ENCODE results near the gene ERCC6L2.

Gene ERCC6L2

GRCh38 chr9:95970317-95970716 lies 94.8 kb downstream of the ERCC6L2 start:
- H3K9me3 ChIP-seq (ENCODE audit: control insufficient read depth, low read length): no peaks in the 10 kb centered on the region
- H3K4me3 ChIP-seq (ENCODE audit: insufficient read depth, low read depth, low read length): no peak overlapping the region
- H3K4me1 ChIP-seq (ENCODE audit: control insufficient read depth, insufficient read depth, low read length): no peaks in the 10 kb centered on the region
- H3K27ac ChIP-seq (ENCODE audit: insufficient read depth, low read depth, low read length, poor library complexity, severe bottlenecking): no peak overlapping the region
- H3K27me3 ChIP-seq (ENCODE audit: control insufficient read depth, insufficient read depth, low read length, poor library complexity, severe bottlenecking): no peaks in the 10 kb centered on the region
- H3K36me3 ChIP-seq (ENCODE audit: control insufficient read depth, insufficient read depth, low read length): peaks cover 12% of the 10 kb centered on the region

DNA sequence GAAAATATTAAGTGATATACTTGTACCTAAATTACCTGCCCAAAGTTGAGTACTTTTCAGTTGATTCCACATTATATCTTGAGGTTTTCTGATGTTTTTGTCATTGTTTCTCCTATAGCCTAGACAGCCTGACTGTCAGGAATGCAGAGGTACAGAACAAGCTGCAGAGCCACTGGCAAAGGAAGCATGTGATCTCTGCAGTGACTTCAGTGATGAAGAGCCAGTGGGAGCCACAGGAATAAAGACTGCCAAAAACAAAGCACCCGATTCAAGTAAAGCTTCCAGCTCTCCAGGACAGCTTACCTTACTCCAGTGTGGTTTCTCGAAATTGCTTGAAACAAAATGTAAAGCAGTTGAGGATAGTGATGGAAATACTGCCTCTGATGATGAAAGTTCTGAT lies 96.3 kb downstream of the ERCC6L2 start:
- 69 to 79% methylated on average over 2 of the region's 2 CpGs for WGBS, 2 experiments
- peaks cover 12% of the 10 kb centered on the region for H3K36me3 ChIP-seq (ENCODE audit: control insufficient read depth, insufficient read depth, low read length)
- H3K27me3 ChIP-seq (ENCODE audit: control insufficient read depth, insufficient read depth, low read length, poor library complexity, severe bottlenecking): no peaks in the 10 kb centered on the region
- H3K27ac ChIP-seq (ENCODE audit: insufficient read depth, low read depth, low read length, poor library complexity, severe bottlenecking): no peak overlapping the region
- no peak overlapping the region for H3K4me3 ChIP-seq (ENCODE audit: insufficient read depth, low read depth, low read length)
- H3K9me3 ChIP-seq (ENCODE audit: control insufficient read depth, low read length): no peaks in the 10 kb centered on the region
- H3K4me1 ChIP-seq (ENCODE audit: control insufficient read depth, insufficient read depth, low read length): no peaks in the 10 kb centered on the region

DNA sequence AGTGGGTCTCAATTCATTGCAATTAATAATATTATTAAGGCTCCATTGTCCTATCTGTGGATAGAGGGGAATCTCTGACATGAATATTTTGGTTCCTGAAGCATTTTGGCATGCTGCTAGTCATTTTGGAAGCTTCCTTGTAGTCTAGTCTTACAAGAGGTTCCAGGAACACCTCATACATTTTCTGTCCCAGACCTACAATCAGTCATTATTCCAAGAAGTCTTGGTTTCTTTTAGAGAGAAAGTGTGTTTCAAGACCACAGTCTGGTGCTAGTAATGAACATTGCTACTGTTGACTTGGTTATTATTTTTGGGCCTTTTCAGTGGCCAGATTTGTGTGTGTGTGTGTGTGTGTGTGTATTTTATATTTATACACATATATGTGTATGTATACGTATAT lies 98.9 kb downstream of the ERCC6L2 start:
- no CpG with 5 or more reads among the region's 1 CpG for WGBS, 2 experiments

GRCh38 chr9:95977371-95977770 lies 101.9 kb downstream of the ERCC6L2 start:
- peaks cover 11% of the 10 kb centered on the region for H3K36me3 ChIP-seq (ENCODE audit: control insufficient read depth, insufficient read depth, low read length)
- no peak overlapping the region for H3K27ac ChIP-seq (ENCODE audit: insufficient read depth, low read depth, low read length, poor library complexity, severe bottlenecking)
- H3K4me1 ChIP-seq (ENCODE audit: control insufficient read depth, insufficient read depth, low read length): peaks cover 13% of the 10 kb centered on the region
- no peak overlapping the region for H3K4me3 ChIP-seq (ENCODE audit: insufficient read depth, low read depth, low read length)
- 83 to 88% methylated on average over 1 of the region's 1 CpG for WGBS, 2 experiments
- no peaks in the 10 kb centered on the region for H3K27me3 ChIP-seq (ENCODE audit: control insufficient read depth, insufficient read depth, low read length, poor library complexity, severe bottlenecking)
- no peaks in the 10 kb centered on the region for H3K9me3 ChIP-seq (ENCODE audit: control insufficient read depth, low read length)

More for the DNA sequence above, 98.9 kb downstream of the ERCC6L2 start:
- no peak overlapping the region for H3K27ac ChIP-seq (ENCODE audit: insufficient read depth, low read depth, low read length, poor library complexity, severe bottlenecking)
- peaks cover 12% of the 10 kb centered on the region for H3K36me3 ChIP-seq (ENCODE audit: control insufficient read depth, insufficient read depth, low read length)
- no peaks in the 10 kb centered on the region for H3K27me3 ChIP-seq (ENCODE audit: control insufficient read depth, insufficient read depth, low read length, poor library complexity, severe bottlenecking)
- H3K9me3 ChIP-seq (ENCODE audit: control insufficient read depth, low read length): no peaks in the 10 kb centered on the region
- H3K4me3 ChIP-seq (ENCODE audit: insufficient read depth, low read depth, low read length): no peak overlapping the region
- H3K4me1 ChIP-seq (ENCODE audit: control insufficient read depth, insufficient read depth, low read length): no peaks in the 10 kb centered on the region

GRCh38 chr9:95978106-95978505 lies 102.6 kb downstream of the ERCC6L2 start:
- H3K36me3 ChIP-seq (ENCODE audit: control insufficient read depth, insufficient read depth, low read length): peaks cover 5% of the 10 kb centered on the region

GRCh38 chr9:95979446-95979845 lies 104.0 kb downstream of the ERCC6L2 start:
- Histone ChIP-seq H3K27ac (ENCODE audit: insufficient read depth, low read depth, low read length, poor library complexity, severe bottlenecking) (no peak overlapping the region), H3K36me3 (ENCODE audit: control insufficient read depth, insufficient read depth, low read length) (no peaks in the 10 kb centered on the region), H3K27me3 (ENCODE audit: control insufficient read depth, insufficient read depth, low read length, poor library complexity, severe bottlenecking) (no peaks in the 10 kb centered on the region), H3K4me1 (ENCODE audit: control insufficient read depth, insufficient read depth, low read length) (peaks cover 13% of the 10 kb centered on the region), H3K9me3 (ENCODE audit: control insufficient read depth, low read length) (no peaks in the 10 kb centered on the region), H3K4me3 (ENCODE audit: insufficient read depth, low read depth, low read length) (no peak overlapping the region)
- 96 to 99% methylated on average over 3 to 4 of the region's 4 CpGs for WGBS, 2 experiments

More at GRCh38 chr9:95978106-95978505, 102.6 kb downstream of the ERCC6L2 start:
- H3K9me3 ChIP-seq (ENCODE audit: control insufficient read depth, low read length): no peaks in the 10 kb centered on the region
- H3K27ac ChIP-seq (ENCODE audit: insufficient read depth, low read depth, low read length, poor library complexity, severe bottlenecking): no peak overlapping the region
- peaks cover 13% of the 10 kb centered on the region for H3K4me1 ChIP-seq (ENCODE audit: control insufficient read depth, insufficient read depth, low read length)
- 91 to 99% methylated on average over 3 to 4 of the region's 4 CpGs for WGBS, 2 experiments
- H3K27me3 ChIP-seq (ENCODE audit: control insufficient read depth, insufficient read depth, low read length, poor library complexity, severe bottlenecking): no peaks in the 10 kb centered on the region
- no peak overlapping the region for H3K4me3 ChIP-seq (ENCODE audit: insufficient read depth, low read depth, low read length)

DNA sequence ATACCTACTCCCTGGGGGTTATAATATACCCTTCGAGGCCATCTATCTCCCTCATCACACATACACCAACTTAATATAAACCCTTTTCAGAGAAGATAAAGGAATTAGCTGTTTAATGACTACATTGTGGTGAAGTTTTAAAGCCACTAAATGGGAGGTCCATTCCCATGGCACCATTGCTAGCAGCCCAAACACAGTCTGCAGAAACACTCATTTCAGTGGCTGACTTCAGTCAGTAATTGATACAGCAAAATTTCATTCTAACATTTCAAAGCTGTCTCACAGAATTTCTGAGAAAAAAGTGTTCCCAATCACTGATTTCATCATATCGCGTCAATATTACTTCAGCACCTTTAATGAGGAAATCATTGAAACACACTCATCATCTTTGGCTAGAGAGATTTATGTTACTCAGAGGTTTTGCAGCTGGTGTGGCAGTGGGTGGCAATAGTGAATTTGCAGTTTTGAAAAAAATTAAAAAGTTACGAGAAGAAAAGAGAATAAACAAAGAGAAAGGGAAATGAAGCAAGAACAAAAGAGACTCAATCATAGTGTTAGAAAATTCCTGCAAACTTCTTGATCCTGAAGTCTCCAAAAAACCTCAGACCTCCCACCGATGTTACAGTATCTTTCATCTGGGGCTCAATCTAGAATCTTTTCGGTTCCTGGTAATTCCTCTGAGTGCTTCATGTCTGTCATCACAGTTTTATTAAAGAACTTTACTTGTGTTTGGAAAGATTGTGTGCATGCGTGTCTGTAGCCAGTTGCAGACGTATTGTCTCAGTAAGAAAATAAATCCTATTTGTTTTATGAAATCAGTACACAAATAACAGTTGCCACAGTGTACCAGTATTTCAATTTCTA lies 105.0 kb downstream of the ERCC6L2 start:
- Histone ChIP-seq H3K4me3 (ENCODE audit: insufficient read depth, low read depth, low read length) (no peak overlapping the region), H3K4me1 (ENCODE audit: control insufficient read depth, insufficient read depth, low read length) (peaks cover 13% of the 10 kb centered on the region), H3K36me3 (ENCODE audit: control insufficient read depth, insufficient read depth, low read length) (no peaks in the 10 kb centered on the region), H3K27me3 (ENCODE audit: control insufficient read depth, insufficient read depth, low read length, poor library complexity, severe bottlenecking) (no peaks in the 10 kb centered on the region), H3K27ac (ENCODE audit: insufficient read depth, low read depth, low read length, poor library complexity, severe bottlenecking) (no peak overlapping the region), H3K9me3 (ENCODE audit: control insufficient read depth, low read length) (no peaks in the 10 kb centered on the region)
- WGBS, 2 experiments: 89 to 96% methylated on average over 5 to 7 of the region's 8 CpGs

- Histone ChIP-seq H3K9me3 (ENCODE audit: control insufficient read depth, low read length) (no peaks in the 10 kb centered on the region), H3K36me3 (ENCODE audit: control insufficient read depth, insufficient read depth, low read length) (no peaks in the 10 kb centered on the region), H3K4me1 (ENCODE audit: control insufficient read depth, insufficient read depth, low read length) (peaks cover 13% of the 10 kb centered on the region), H3K4me3 (ENCODE audit: insufficient read depth, low read depth, low read length) (no peak overlapping the region), H3K27me3 (ENCODE audit: control insufficient read depth, insufficient read depth, low read length, poor library complexity, severe bottlenecking) (no peaks in the 10 kb centered on the region), H3K27ac (ENCODE audit: insufficient read depth, low read depth, low read length, poor library complexity, severe bottlenecking) (peak overlapping the region; percentile 27)
- WGBS, 2 experiments: 84 to 88% methylated on average over 4 of the region's 5 CpGs
These were observed 106.4 kb downstream of the ERCC6L2 start for GRCh38 chr9:95981761-95982390.

DNA sequence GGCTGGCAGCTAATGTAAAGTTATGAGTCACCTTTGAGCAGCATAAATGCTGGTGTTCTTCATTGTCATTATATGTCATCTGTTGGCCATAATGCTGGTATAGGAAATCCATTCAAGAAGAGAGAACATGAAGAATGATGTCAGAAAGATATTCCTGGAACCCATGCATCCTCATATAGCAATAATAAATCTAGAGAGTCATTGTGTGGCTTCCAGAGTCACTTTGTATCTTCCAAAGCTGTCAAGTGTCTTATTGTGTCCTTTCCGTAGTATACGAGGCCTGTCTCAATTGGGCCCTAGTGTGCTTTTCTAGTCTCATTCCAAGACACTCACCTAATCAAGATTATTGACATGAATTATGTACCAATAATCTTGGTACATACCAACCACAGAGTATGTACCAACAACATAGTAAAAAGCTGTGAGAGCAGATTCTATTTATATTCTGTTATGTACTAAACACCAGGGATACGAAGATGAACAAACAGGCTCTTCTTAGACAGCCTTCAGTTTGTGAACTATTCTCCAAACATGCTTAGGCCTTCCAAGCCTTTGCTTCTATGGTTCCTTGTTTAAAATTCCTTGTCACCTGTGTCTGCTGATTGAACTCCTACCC lies 110.1 kb downstream of the ERCC6L2 start:
- WGBS, 2 experiments: 94 to 98% methylated on average over 3 of the region's 3 CpGs
- peaks cover 8% of the 10 kb centered on the region for H3K4me1 ChIP-seq (ENCODE audit: control insufficient read depth, insufficient read depth, low read length)
- H3K27ac ChIP-seq (ENCODE audit: insufficient read depth, low read depth, low read length, poor library complexity, severe bottlenecking): no peak overlapping the region
- H3K27me3 ChIP-seq (ENCODE audit: control insufficient read depth, insufficient read depth, low read length, poor library complexity, severe bottlenecking): no peaks in the 10 kb centered on the region
- H3K4me3 ChIP-seq (ENCODE audit: insufficient read depth, low read depth, low read length): no peak overlapping the region
- peaks cover 6% of the 10 kb centered on the region for H3K36me3 ChIP-seq (ENCODE audit: control insufficient read depth, insufficient read depth, low read length)
- no peaks in the 10 kb centered on the region for H3K9me3 ChIP-seq (ENCODE audit: control insufficient read depth, low read length)

DNA sequence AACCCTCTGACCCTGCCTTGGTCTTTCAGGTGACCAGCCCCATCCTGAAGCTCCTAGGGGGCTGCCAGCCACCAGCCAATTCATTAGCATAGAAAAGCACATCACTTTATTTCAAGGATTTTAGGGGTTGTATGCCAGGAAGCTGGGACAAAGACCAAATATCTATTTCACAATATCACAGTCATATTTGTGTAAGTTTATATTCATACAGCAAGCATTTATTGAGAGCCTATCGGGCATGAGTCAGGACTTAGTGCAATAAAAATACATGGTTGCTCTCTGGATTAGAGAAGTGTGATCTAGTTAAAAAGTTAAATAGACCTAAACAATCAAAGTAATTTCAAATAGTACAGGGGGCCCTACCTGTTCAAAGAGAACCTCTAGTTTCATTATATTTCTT lies 113.8 kb downstream of the ERCC6L2 start:
- H3K9me3 ChIP-seq (ENCODE audit: control insufficient read depth, low read length): no peaks in the 10 kb centered on the region
- H3K36me3 ChIP-seq (ENCODE audit: control insufficient read depth, insufficient read depth, low read length): peaks cover 6% of the 10 kb centered on the region
- H3K27me3 ChIP-seq (ENCODE audit: control insufficient read depth, insufficient read depth, low read length, poor library complexity, severe bottlenecking): no peaks in the 10 kb centered on the region
- 83 to 100% methylated on average over 1 of the region's 1 CpG for WGBS, 2 experiments
- no peak overlapping the region for H3K27ac ChIP-seq (ENCODE audit: insufficient read depth, low read depth, low read length, poor library complexity, severe bottlenecking)
- no peak overlapping the region for H3K4me3 ChIP-seq (ENCODE audit: insufficient read depth, low read depth, low read length)
- no peaks in the 10 kb centered on the region for H3K4me1 ChIP-seq (ENCODE audit: control insufficient read depth, insufficient read depth, low read length)
